ENCODE measurements around the gene HSPA5.
"Not testable (repeated sequence)": the region's sequence is repeated elsewhere in the genome, so short reads cannot be mapped to it uniquely, and the experiment has no call there.

Gene HSPA5

GRCh38 chr9:125241863-125242739 lies 958 bp upstream of the HSPA5 start:
- no peak for DNase-seq

- no peak for DNase-seq
These were observed 519 bp downstream of the HSPA5 start for GRCh38 chr9:125240649-125240999.

- no peak for DNase-seq
These were observed 1.2 kb downstream of the HSPA5 start for GRCh38 chr9:125239631-125240597.

- no peak for DNase-seq
These were observed 2.2 kb downstream of the HSPA5 start for GRCh38 chr9:125238915-125239446.

- DNase-seq: no peak
These were observed 2.8 kb downstream of the HSPA5 start for GRCh38 chr9:125238127-125238914.

- not testable (repeated sequence) for DNase-seq
These were observed 4.5 kb downstream of the HSPA5 start for GRCh38 chr9:125236520-125237159.

GRCh38 chr9:125235804-125236519 lies 5.2 kb downstream of the HSPA5 start:
- no peak for DNase-seq

GRCh38 chr9:125234099-125234498 lies 7.0 kb downstream of the HSPA5 start:
- not testable (repeated sequence) for DNase-seq

GRCh38 chr9:125233678-125234077 lies 7.5 kb downstream of the HSPA5 start:
- DNase-seq: peak; percentile 98

GRCh38 chr9:125227761-125228160 lies 13.4 kb downstream of the HSPA5 start:
- DNase-seq: no peak

- DNase-seq: not testable (repeated sequence)
These were observed 16.3 kb downstream of the HSPA5 start for GRCh38 chr9:125224858-125225257.

- DNase-seq: no peak
These were observed 22.5 kb downstream of the HSPA5 start for GRCh38 chr9:125218621-125219020.

- no peak for DNase-seq
These were observed 27.0 kb downstream of the HSPA5 start for GRCh38 chr9:125214186-125214585.

GRCh38 chr9:125204477-125204876 lies 36.7 kb downstream of the HSPA5 start:
- no peak for DNase-seq

- no peak for DNase-seq
These were observed 38.1 kb downstream of the HSPA5 start for GRCh38 chr9:125202846-125203618.

GRCh38 chr9:125200216-125201047 lies 40.7 kb downstream of the HSPA5 start, which contains the start of gene RABEPK:
RABEPK (plus strand) TSS chr9:125200542; CDS start chr9:125203014, 2,472 bp downstream.
- peak; percentile 96 for DNase-seq

- DNase-seq: not testable (repeated sequence)
These were observed 45.6 kb downstream of the HSPA5 start for GRCh38 chr9:125195591-125195990.

GRCh38 chr9:125194466-125194865 lies 46.7 kb downstream of the HSPA5 start:
- DNase-seq: not testable (repeated sequence)

- no peak for DNase-seq
These were observed 50.8 kb downstream of the HSPA5 start for GRCh38 chr9:125190361-125190801.

All from fibroblast of skin of right quadriceps (primary cell).